Activated CD4-positive, alpha-beta T cell treated with anti-CD3 and anti-CD28 coated beads, Interleukin-2, amount 50 U/mL, for 16 hours (primary cell): Measurements from ENCODE around the gene APH1B.

Experiments
- DNase-seq: peaks from one replicate; pipeline ENCODE4 v3.0.0-alpha.2; 2020

Gene APH1B

DNA sequence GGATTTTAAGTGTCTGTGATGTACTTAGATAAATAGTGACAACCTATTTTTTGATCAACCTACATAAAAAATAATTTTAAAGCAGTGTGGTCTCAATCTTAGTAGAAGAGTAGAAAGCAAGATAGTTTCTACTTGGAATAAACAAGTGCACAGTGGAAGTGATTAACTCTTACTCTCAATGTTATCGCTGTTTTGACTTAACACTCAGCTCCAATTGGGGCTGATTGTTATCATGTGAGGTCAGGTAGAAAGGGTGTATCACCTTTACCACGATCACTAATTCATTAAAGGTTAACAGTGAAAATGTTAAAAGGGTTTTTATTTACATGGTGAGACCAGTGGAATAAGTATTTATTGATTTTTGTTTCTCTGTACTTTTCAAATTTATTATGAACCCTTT lies 22.4 kb upstream of the APH1B start:
- DNase-seq: no peak

DNA sequence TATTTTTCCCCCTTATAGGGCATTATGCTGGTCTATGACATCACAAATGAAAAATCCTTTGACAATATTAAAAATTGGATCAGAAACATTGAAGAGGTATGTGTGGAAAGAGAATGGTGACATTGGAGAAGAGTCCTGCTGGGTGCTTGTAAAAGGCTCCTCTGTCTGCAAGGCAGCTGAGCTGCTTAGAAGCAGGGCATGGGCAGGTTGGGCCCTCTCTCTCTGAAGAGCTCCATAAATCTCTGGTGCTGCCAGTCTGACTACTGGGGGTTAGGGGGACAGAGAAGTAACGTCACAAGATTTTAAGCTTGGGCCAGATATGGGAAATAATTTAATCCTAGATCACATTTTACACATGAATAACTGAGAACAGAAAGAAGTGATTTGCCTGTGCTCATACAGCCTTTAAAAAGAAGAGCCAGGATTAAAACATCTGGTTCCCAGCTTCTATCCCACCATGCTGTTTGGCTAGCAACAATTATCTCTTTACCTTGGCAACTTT lies 21.9 kb upstream of the APH1B start:
- no peak for DNase-seq

DNA sequence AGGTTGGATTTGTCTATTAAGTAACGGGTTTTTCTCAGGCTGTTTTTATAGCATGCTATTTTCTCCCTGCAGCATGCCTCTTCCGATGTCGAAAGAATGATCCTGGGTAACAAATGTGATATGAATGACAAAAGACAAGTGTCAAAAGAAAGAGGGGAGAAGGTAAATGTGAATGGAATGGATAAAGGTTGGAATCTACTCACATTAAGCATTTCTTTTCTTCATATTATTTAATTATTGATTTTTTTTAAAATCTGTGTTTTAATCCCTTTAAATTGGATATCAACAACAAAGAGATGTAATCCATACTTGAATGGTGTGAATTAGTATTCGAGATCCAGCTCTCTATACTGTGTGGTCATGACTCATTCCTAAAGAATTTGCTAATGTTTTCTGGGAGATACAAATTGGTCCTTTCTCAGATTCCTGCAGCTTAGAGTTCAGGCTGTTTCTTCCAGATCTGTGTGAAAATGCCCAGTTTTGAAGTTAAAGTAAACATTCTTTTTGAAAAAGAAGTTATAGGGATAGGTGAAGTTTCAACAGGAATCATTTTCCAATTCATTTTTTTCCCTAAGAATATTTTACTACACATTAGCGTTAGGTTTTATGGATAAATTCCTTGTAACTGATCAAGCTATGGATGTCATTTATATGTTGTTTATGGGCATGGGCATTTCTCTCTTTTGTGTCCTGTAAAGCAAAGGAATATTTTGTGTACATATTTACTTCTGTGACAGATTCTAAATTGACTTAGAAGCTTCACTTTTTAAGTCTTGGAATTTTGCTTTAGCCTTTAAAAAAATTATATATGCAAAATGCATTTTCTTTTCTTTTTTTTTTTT lies 20.8 kb upstream of the APH1B start:
- no peak for DNase-seq

DNA sequence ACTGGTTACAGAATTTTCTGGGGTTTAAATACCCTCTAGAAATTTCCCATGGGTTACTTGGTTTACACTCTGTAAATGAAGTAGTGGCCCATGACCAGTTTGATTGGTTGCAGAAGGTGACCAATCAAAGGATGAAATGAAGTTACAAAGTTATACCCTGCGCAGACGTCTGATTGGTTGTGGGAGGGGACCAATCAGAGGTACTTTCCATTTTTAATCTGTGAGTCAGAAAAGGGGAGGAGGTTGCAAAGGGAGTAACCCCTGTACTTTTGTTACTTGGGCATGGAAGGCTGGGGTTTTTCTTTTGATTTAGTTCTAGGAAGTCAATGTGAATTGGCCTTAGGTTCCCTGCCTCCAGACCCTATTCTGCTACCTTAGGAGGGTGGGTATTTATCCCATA lies 18.7 kb upstream of the APH1B start:
- no peak for DNase-seq

DNA sequence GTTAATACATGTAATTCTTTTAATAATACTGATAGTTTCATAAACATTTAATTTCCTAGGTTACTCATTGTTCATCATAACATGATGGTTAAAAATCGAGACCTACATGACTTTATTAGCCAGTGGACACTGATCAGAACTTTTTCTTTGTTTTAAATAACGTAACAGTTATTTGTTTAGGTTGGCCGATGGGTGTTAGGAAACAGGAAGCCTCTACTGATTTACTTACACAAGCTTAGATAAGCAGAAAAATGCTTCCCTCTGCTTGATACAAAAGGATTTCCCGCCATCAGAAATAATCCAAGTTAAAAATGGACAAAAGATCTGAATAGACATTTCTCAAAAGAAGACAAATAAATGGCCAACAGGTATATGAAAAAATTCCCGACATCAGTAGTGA lies 16.6 kb upstream of the APH1B start:
- no peak for DNase-seq

DNA sequence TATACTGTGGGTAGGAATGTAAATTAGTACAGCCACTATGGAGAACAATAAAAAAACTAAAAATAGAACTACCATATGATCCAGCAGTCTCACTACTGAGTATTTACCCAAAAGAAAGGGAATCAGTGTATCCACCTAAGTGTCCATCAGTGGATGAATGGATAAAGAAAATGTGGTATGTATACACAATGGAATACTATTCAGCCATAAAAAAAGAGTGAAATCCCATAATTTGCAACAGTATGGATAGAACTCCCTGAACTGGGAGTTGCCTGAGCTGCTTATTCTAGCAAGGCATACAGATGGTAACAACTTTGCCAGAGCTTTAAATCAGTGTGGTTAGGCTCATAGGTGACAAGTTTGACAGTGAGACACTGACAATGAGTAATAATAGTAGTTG lies 16.1 kb upstream of the APH1B start:
- no peak for DNase-seq

DNA sequence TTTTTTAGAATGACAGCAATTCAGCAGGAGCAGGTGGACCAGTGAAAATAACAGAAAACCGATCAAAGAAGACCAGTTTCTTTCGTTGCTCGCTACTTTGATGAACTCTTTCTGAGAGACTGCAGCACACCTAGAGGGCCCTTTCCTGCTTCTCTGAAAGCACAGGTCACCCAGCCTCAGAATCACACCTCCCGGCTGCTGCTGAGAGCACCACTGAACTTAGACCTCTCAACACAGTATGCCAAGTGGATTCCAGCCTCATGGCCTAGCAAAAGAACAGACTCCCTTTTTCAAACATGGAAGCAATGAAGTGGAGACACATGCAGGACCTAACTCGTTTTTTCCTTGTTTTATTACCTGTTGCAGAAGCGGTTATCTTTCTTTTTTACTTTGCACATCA lies 13.9 kb upstream of the APH1B start:
- no peak for DNase-seq

DNA sequence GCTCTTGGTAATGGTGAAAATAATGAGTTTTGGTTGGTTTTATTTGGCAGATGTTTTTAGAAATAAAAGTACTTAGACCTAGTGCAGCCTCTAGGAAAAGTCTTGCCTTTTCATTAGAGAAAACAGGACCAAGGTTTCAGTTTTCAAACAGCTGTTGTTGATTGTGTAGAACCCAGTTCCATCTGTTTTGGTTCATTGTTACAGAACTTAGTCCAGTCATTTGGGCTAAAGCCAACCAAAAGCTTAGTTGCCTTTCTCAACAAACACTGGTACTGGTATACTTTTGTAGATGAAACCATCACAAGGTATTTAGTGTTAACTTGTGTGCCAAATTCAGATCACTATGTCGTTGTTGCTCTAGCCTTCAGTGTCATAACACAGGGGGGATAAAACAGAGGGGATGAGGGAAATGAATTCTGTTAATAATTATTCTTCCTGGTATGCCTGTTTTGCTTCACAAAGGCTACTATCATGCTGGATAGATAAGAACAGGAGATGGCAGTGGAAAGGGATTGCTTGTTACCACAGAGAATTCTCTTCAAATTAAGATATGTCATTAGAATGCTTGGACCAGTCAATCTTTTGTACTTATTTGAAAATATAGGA lies 12.6 kb upstream of the APH1B start:
- no peak for DNase-seq

DNA sequence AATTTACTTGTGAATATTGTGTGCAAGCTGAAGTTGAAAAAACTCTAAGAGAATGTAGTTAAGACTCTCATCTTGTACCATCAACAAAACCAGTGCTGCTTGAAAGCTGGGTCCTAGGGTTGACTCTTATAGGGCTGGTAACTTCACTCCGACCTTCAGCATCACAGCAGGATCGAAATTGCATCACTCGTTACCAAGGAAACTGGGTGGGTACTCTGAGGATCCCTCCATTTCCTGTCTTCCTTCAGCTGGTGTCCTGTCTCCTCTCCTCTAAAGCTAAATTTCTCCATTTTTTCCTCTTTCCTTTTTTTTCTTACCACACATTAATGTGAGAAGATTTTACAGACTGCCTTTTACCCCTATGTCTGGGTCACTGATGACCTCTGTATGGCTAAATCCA lies 3.0 kb upstream of the APH1B start:
- peak; percentile 14 for DNase-seq

DNA sequence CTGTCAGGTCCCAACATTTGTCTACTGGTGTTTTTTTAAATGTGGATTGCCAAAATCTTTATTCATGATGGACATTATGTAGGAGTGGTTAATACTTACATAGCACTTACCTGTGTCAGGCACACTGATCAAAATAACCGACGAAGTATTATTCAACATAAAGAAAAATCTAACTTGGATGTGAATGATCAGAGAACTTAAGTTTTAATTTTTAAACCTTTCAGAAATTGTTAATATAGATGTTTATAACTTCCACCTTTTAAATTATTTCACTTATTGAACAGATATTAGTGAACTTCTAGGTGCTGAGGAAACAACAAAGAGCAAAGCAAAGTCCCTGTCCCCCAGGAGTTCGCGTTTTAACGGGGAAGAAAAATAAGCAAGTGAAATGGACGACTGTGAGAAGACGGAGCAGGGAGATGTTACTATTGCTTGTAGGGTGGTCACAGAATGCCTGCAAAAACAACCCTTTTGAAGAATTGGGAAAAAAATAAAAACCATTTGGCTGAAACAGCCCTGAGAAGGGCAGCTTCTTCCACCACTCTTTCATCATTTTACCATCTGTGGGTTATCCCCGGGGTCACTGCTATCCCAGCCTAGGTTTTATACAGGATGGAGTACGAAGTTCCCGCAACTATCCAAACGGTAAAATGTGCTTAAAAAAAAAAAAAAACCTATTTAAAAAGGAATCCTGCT lies 915 bp upstream of the APH1B start:
- no peak for DNase-seq

DNA sequence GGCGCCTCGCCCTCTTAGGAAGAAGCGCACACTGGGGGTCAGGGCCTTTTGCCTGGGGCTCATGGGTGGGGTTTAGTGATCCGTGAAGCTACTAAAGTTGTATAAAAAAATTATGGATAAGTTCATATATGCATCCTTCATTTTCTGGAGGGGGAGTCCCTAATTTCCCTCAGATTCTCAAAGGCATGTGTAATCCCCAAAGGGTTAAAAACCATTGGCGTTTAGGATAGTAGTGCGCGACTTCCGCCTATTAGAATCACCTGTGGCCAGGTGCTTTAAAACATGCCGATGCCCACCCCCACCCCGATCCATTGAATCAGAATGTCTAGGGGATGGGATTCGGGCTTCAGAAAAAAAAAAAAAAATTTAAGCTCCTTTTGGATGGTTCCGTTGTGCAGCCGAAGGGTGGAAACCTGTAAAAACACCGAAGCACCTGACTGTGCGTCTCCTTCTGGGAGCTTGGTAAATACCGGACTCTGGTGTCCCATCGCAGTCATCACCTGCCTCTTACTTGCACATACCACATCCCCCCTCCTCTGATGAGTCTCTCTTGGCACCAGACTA lies 570 bp downstream of the APH1B start:
- no peak for DNase-seq

DNA sequence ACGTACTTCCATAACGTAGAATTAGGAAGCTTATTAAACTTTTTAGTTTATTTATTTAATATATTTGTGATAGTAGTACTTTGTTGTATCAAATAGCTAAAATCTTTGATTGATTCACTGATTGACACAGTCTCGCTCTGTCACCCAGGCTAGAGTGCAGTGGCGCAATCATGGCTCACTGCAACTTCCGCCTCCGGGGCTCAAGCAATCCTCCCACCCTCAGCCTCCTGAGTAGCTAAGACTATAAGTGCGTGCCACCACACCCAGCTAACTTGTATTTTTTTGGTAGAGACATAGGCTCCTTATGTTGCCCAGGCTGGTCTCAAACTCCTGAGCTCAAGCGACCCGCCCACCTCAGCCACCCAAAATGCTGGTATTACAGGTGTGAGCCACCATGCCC lies 5.7 kb downstream of the APH1B start:
- no peak for DNase-seq

DNA sequence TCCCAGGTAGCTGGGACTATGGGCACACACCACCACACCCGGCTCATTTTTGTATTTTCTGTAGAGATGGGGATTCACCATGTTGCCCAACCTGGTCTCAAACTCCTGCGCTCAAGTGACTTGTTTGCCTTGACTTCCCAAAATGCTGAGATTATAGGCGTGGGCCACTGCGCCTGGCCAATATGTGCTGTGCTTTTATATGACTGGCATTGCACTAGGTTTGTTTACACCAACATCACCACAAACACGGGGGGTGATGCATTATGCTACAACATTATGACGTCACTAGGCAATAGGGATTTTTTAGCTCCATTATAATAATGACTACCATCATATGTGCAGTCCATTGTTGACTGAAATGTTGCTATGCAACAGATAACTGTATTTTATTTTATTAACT lies 6.9 kb downstream of the APH1B start:
- no peak for DNase-seq

DNA sequence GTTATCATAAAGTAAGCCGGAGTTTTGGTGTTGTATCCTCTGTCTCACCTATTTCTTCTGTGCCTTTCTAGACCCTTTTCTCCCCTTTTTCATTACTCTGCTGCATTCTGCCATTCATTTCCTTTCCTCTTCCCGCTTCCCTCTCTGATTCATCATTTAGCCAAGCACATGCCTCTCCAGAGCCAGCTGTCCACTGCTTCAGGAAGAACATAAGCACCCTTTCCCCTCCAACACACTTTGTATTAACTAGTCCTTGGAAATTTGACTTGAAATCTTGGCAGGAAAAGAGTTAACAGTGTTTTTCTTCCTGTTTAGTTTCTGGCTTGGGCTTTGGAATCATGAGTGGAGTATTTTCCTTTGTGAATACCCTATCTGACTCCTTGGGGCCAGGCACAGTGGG lies 9.7 kb downstream of the APH1B start:
- no peak for DNase-seq

DNA sequence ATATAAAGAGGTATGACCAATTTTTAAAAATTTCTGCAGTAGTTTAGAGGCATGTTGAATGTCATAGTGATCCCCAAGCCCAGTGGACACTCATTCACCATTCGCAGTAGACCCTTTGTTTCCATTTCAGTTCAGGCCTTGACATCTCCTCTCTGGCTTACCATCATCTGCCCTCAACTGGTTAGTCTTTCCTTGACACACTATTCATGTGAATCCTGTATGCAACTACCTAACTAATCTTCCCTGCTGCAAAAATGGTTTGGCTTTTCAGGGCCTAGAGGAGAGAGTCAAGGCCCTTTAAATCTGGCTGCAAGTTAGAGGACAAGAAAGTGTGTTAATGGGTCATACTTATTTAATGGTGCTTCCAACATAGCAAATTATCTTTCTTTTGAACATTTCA lies 10.9 kb downstream of the APH1B start:
- no peak for DNase-seq

DNA sequence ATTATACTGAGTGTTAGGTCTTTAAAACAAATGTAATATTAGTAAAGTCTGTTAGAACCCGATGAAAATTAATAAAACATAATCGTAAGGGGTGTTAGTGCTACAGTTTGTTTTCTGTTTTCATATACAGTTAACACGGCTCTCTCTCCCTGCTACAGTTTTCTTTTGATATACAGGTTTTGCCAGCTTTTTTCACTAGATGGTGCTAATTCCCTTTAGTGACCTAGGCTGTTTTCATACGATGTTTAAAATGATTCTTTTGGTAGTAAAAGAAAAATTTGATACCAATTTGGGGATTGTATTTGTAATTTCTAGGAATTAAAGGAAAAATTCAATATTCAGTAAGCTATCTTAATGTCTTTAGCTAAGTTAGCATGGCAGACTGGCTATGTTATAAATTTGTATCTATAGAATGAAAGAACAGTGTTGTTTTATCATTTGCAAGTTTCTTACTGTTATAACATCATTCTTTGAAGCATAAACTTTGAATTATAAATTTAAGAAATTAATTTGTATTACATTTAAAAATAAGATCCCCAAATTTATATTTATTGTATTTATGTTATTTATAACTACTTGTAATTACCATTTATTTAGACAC lies 11.5 kb downstream of the APH1B start:
- DNase-seq: peak; percentile 54

DNA sequence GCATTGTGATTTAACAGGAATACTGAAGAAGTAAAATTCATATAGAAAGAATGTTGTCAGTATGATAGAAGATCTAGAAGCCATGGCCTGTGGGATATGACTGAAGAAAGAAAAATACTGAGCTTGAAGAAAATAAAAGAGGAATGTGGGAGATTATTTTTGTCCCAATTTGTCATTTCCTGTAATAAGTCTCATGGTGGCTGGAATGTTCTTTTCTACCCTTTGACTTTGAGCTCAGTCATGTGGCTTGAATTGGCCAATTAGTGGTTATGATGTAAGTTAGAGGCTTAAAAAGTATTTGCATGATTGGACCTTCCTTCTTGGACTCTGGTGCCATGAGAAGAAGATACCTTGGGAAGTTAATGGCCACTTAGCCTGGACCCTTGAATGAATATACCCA lies 14.1 kb downstream of the APH1B start:
- DNase-seq: no peak

DNA sequence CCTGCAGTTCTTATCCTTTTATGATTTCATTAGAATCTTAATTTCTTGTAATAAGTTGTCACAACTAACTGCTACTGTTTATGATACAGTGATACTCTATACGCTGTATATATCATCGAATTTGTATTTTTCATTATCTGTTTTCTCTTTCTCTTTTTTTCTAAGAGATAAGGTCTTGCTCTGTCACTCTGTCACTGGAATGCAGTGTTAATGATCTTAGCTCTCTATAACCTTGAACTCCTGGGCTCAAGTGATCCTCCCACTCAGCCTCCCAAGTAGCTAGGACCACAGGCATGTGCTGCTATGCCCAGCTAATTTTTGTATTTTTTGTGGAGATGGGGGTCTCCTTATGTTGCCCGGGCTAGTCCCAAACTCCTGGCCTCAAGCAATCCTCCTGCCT lies 14.8 kb downstream of the APH1B start:
- no peak for DNase-seq

DNA sequence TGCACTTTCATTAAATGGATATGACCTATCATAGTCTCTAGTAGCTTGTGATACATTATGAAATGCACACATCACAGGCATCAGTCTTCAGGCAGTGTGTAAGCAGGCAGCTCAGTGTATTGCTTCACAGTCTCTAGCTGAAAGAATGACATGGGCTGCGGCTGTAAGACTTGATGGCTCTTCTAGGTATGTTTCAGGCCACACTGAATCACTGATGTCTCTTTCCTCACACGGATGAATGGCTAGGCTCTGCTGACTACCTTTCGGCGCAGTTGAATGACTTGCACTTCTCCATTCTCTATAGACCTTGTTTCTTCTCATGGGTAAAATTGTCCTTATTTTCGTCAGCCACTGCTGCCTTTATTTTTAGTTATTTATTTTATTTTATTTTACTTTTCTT lies 15.4 kb downstream of the APH1B start:
- DNase-seq: no peak

DNA sequence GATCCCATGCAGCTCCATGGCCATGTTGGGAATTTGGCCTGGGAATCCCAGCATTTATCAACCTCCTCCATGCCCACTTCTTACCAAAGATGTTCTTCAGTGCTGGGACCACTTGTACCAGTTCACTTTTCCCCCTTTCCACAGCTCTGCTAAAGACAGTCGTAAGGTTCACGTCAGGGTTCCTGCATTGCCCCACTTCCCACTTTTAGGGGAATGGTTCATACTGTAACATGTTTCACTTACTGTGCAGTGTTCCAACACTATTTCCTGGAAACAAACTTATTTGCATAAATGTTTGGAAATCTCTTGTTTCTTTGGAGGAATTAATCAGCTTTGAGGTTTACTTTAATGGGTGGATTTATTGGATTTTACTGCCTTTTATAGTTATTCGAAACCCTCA lies 17.0 kb downstream of the APH1B start:
- no peak for DNase-seq

DNA sequence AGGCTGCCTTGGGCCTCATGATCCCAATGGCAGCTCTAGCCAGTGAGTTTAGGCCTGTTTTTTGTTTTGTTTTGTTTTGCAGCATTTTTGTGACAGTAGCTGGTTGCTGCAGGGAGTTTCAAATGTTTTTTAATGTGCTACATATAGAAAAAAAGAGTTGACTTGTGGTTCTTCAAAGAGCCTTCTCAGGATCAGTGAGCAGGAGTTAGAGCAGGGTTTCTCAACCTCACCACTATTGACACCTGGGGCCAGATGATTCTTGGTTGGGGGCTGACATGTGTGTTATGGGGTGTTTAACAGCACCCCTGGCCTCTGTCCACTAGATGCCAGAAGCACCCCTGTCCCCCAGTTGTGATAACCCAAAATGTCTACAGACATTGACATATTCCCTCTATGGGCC lies 17.9 kb downstream of the APH1B start:
- DNase-seq: no peak

DNA sequence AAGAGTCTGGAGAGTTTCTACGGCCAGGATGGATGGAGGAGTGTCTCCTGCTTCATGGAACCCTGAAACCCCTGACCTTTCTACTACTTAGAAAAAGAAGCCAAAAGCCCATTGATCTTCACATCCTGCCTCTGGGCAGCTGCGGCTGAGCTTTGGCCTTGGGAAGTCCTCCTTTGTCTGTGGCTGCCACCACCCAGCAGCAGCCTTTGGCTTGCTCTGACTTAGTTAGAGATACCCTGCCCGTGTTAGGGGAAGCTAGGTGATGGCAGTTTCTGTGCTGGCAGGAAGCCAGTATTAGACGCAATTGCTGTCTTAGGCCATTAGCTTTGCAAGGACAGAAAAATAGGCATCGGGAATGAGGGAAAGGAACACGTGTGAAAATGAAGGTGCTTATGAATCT lies 18.8 kb downstream of the APH1B start:
- no peak for DNase-seq

DNA sequence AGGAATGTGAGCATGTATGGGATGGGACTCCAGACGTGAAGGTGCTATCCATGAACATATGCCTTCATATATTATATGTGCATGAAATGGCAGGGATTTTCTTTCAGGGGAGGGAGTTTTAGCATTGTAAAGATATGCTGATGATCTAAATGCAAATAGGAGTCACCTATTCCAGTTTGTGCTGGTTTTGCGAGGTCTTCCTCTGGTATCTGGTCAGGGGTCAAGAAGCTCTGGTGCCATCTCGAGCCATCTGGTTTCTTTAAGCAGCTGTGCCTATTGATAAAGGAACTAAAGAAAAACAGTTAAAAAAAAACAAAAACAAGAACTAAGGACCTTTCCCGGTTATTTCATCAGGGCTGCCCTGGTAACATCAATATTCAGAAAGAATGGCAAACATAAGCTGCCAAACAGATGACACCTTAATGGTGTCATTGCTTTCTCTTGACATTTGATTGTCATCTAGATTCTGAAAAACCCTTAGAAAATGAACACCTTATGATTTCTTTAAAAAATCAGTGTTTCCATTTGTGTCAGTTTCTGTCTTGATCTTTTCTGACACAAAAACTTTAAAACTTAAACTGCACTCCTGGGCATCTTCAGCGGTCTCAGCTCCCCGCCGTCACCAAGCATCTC lies 22.7 kb downstream of the APH1B start:
- DNase-seq: no peak
